Measurements from ENCODE around the gene RBM4B. TPM values are rescaled to one million over a fixed set of nuclear protein-coding genes. Genes with fewer than 3 reads are reported as not detected.

RBM4B gene
- total RNA-seq, 1 donor from 2014 or later, result 17.4 TPM

DNA sequence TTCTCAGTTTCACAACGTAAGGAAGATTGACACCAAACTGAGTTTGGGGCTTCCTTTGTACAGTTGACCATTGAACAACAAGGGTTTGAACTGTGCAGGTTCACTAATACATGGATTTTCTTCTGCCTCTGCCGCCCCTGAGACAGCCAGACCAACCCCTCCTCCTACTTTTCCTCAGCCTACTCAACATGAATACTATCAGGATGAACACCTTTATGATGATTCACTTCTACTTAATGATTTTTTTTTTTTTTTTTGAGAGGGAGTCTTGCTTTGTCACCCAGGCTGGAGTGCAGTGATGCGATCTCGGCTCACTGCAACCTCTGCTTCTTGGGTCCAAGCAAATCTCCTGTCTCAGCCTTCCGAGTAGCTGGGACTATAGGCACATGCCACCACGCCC is 24.6 kb downstream of the RBM4B start:
- DNase-seq (ENCODE audit: extremely low spot score in 2 of 2), result no peak

DNA sequence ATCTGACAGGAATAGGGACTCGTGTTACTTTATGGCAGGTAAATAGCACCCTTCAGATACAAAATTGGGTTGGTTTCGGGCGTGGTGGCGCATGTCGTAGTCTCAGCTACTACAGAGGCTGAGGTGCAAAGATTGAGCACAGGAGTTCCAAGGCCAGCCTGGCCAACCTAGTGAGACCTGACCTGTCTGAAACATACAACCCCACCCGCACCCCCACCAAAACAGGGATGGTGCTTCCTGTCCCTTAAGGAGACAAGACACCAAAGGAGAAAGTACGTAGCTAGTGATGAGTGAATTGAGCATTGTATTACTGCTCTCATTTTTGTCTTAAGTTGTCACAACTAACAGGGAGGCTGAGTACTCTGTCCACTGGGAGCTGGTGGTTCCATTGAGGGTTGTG is 25.0 kb downstream of the RBM4B start:
- Histone ChIP-seq H3K4me3 (no peak overlapping the region), H3K27ac (no peak overlapping the region), H3K27me3 (no peaks in the 10 kb centered on the region), H3K4me1 (no peaks in the 10 kb centered on the region), H3K9me3 (no peaks in the 10 kb centered on the region), H3K36me3 (peaks cover 0 to 35% of the 10 kb centered on the region in 2 donors)
- DNase-seq (ENCODE audit: extremely low spot score in 2 of 2), result no peak
- intact Hi-C loops (cut with DNase I), result no loop called here
- TF ChIP-seq CTCF (IDR thresholded peaks at IDR 0.05) (no peak), POLR2A (IDR thresholded peaks at IDR 0.05) (no peak), POLR2AphosphoS5 (IDR thresholded peaks at IDR 0.05; ENCODE audit: insufficient read depth in 1 of 2, low read depth in 1 of 2) (no peak)

More for the DNA sequence above, 24.6 kb downstream of the RBM4B start:
- intact Hi-C loops (cut with DNase I), result no loop called here
- TF ChIP-seq POLR2A (IDR thresholded peaks at IDR 0.05) (no peak), POLR2AphosphoS5 (IDR thresholded peaks at IDR 0.05; ENCODE audit: insufficient read depth in 1 of 2, low read depth in 1 of 2) (no peak), CTCF (IDR thresholded peaks at IDR 0.05) (no peak)
- Histone ChIP-seq H3K4me3 (no peak overlapping the region), H3K9me3 (no peaks in the 10 kb centered on the region), H3K4me1 (no peaks in the 10 kb centered on the region), H3K27ac (no peak overlapping the region), H3K36me3 (peaks cover 0 to 31% of the 10 kb centered on the region in 2 donors), H3K27me3 (no peaks in the 10 kb centered on the region)

- Histone ChIP-seq H3K9me3 (no peaks in the 10 kb centered on the region), H3K27ac (no peak overlapping the region), H3K27me3 (no peaks in the 10 kb centered on the region), H3K36me3 (peaks cover 0 to 44% of the 10 kb centered on the region in 2 donors), H3K4me1 (peaks cover 10% of the 10 kb centered on the region), H3K4me3 (no peak overlapping the region)
- TF ChIP-seq CTCF (IDR thresholded peaks at IDR 0.05) (no peak), POLR2A (IDR thresholded peaks at IDR 0.05) (no peak), POLR2AphosphoS5 (IDR thresholded peaks at IDR 0.05; ENCODE audit: insufficient read depth in 1 of 2, low read depth in 1 of 2) (no peak)
- DNase-seq (ENCODE audit: extremely low spot score in 2 of 2), result no peak
- intact Hi-C loops (cut with DNase I), result no loop called here
Observed at GRCh38 chr11:66651016-66651415, 26.7 kb downstream of the RBM4B start.

DNA sequence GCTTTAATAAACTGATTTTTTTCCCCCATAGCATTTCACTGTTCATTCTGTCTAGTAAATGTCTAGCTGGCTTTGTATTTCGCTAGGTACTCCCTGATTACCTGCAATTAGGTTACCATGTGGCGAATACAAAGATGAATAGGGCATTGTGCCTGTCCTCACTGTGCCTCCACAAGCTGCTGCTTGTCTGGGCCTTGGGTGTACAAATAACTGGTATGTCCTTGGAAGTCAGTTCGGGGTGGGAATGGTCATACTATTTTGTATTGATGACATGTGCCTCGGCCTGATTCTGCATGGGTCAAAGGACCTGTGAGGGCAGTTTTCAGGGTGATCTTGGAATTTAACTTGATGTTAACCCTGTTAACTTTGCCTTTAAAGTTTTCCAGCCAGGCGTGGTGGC is 27.8 kb downstream of the RBM4B start:
- Histone ChIP-seq H3K9me3 (no peaks in the 10 kb centered on the region), H3K4me3 (no peak overlapping the region), H3K36me3 (peaks cover 0 to 54% of the 10 kb centered on the region in 2 donors), H3K4me1 (peaks cover 21% of the 10 kb centered on the region), H3K27ac (no peak overlapping the region), H3K27me3 (no peaks in the 10 kb centered on the region)
- no peak for DNase-seq (ENCODE audit: extremely low spot score in 2 of 2)
- intact Hi-C loops (cut with DNase I), result no loop called here
- no peak for TF ChIP-seq POLR2AphosphoS5 (IDR thresholded peaks at IDR 0.05; ENCODE audit: insufficient read depth in 1 of 2, low read depth in 1 of 2)
- no peak for TF ChIP-seq POLR2A (IDR thresholded peaks at IDR 0.05)
- no peak for TF ChIP-seq CTCF (IDR thresholded peaks at IDR 0.05)

DNA sequence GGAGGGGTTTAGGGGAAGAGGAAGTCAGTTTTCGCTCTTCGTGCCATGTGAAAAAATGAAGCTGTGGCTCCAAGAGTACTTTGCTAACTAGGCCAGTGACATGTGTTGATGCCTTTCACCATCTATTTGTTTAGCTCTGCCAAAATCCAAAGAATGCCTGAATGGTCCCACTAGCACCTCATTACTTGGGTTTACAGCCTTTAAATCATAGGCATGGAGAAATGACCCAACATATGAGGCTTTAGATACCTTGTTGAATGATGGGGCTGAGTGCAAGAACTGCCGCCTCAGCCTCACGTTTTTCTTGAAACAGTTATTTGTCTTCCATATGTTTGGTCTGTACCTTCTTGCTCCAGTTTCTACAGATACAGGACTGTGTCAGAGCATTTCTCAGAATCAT is 30.9 kb downstream of the RBM4B start:
- intact Hi-C loops (cut with DNase I), result no loop called here
- Histone ChIP-seq H3K9me3 (no peaks in the 10 kb centered on the region), H3K36me3 (peaks cover 0 to 71% of the 10 kb centered on the region in 2 donors), H3K27ac (no peak overlapping the region), H3K4me1 (peaks cover 52% of the 10 kb centered on the region), H3K27me3 (no peaks in the 10 kb centered on the region), H3K4me3 (no peak overlapping the region)
- no peak for TF ChIP-seq CTCF (IDR thresholded peaks at IDR 0.05)
- no peak for DNase-seq (ENCODE audit: extremely low spot score in 2 of 2)
